HEK293 (cell line): ENCODE measurements around the gene IGFN1.

Source experiments
- SALL2 ChIP-seq: fragments of 450-650 bp; formaldehyde crosslinking; IDR thresholded peaks from 2 replicates; pipeline ENCODE4 v1.5.0; 2017; ENCODE audit warnings: missing biosample characterization, mild to moderate bottlenecking, missing genetic modification characterization, borderline replicate concordance
- SETDB1 ChIP-seq: IDR thresholded peaks from one replicate; pipeline ENCODE4 v1.6.1; 2017; ENCODE audit warnings: mild to moderate bottlenecking, low read length, moderate library complexity, mixed read lengths; ENCODE audit not compliant: insufficient read length
- YY1 ChIP-seq: fragments of 450-650 bp; formaldehyde crosslinking; IDR thresholded peaks from 2 replicates; pipeline ENCODE4 v1.5.1; 2018; ENCODE audit warnings: missing biosample characterization, missing genetic modification characterization
- ZBTB1 ChIP-seq: fragments of 450-650 bp; formaldehyde crosslinking; IDR thresholded peaks from 2 replicates; pipeline ENCODE4 v1.5.1; 2016; ENCODE audit warnings: missing biosample characterization, missing genetic modification characterization
- ZBTB20 ChIP-seq: fragments of 450-650 bp; formaldehyde crosslinking; IDR thresholded peaks from 2 replicates; pipeline ENCODE4 v1.5.1; 2016; ENCODE audit warnings: missing biosample characterization, missing genetic modification characterization
- ZBTB7A ChIP-seq: fragments of 450-650 bp; formaldehyde crosslinking; IDR thresholded peaks from 2 replicates; pipeline ENCODE4 v1.5.1; 2016; ENCODE audit warnings: low read depth, missing biosample characterization, missing genetic modification characterization
- ZNF184 ChIP-seq: fragments of 450-650 bp; IDR thresholded peaks from 2 replicates; pipeline ENCODE4 v1.5.1; 2018; ENCODE audit warnings: missing biosample characterization, mild to moderate bottlenecking, missing genetic modification characterization
- ZNF561 ChIP-seq: fragments of 450-650 bp; IDR thresholded peaks from 2 replicates; pipeline ENCODE4 v1.5.1; 2018; ENCODE audit warnings: missing biosample characterization, missing genetic modification characterization, borderline replicate concordance
- ZNF792 ChIP-seq: fragments of 450-650 bp; formaldehyde crosslinking; IDR thresholded peaks from 2 replicates; pipeline ENCODE4 v1.5.1; 2016; ENCODE audit warnings: missing biosample characterization, missing genetic modification characterization
- TF ChIP-seq, protein P1 (sequence below): fragments of 450-650 bp; formaldehyde crosslinking; IDR thresholded peaks from 2 replicates; pipeline ENCODE4 v1.5.1; 2016; ENCODE audit warnings: missing biosample characterization, missing genetic modification characterization
- TF ChIP-seq, protein P2 (sequence below): fragments of 450-650 bp; IDR thresholded peaks from 2 replicates; pipeline ENCODE4 v1.5.1; 2018; ENCODE audit warnings: missing biosample characterization, missing genetic modification characterization
- TF ChIP-seq, protein P3 (sequence below): fragments of 450-650 bp; formaldehyde crosslinking; IDR thresholded peaks from 2 replicates; pipeline ENCODE4 v1.5.1; 2016; ENCODE audit warnings: missing biosample characterization, missing genetic modification characterization
- TF ChIP-seq, protein P4 (sequence below): fragments of 450-650 bp; formaldehyde crosslinking; optimal IDR thresholded peaks from 2 replicates; pipeline ENCODE3; 2016; ENCODE audit warnings: missing biosample characterization, mild to moderate bottlenecking, missing genetic modification characterization
- TF ChIP-seq, protein P5 (sequence below): fragments of 450-650 bp; formaldehyde crosslinking; IDR thresholded peaks from 2 replicates; pipeline ENCODE4 v1.5.1; 2016; ENCODE audit warnings: missing biosample characterization, missing genetic modification characterization

DNA sequence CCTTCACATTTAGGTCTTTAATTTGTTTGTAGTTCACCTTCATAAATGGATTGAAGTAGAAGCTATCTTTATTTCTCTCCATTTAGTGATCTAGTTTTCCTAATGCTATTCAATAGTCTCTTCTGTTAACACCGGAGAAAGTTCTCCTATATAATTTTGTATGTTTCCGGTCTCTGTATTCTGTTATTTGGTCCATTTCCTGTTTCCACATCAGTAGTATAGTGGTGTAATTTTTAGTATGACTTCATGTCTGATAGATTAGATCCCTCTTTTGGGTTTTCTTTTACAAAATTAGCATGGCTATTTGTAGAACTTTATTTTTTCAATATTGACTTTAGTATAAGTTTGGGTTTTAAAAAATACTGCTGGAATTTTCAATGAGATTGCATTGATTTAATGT is 51.1 kb downstream of the IGFN1 start:
- TF ChIP-seq, protein P1, sequence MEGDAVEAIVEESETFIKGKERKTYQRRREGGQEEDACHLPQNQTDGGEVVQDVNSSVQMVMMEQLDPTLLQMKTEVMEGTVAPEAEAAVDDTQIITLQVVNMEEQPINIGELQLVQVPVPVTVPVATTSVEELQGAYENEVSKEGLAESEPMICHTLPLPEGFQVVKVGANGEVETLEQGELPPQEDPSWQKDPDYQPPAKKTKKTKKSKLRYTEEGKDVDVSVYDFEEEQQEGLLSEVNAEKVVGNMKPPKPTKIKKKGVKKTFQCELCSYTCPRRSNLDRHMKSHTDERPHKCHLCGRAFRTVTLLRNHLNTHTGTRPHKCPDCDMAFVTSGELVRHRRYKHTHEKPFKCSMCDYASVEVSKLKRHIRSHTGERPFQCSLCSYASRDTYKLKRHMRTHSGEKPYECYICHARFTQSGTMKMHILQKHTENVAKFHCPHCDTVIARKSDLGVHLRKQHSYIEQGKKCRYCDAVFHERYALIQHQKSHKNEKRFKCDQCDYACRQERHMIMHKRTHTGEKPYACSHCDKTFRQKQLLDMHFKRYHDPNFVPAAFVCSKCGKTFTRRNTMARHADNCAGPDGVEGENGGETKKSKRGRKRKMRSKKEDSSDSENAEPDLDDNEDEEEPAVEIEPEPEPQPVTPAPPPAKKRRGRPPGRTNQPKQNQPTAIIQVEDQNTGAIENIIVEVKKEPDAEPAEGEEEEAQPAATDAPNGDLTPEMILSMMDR (tag by site-specific recombination), result no peak
- TF ChIP-seq YY1 (tag by site-specific recombination) (no peak), ZBTB7A (tag by site-specific recombination) (no peak), ZNF184 (tag by site-specific recombination) (no peak), ZBTB1 (tag by site-specific recombination) (no peak), ZNF792 (tag by site-specific recombination) (no peak), SETDB1 (no peak), ZBTB20 (no peak), SALL2 (tag by site-specific recombination) (no peak), ZNF561 (no peak)
- TF ChIP-seq, protein P2, sequence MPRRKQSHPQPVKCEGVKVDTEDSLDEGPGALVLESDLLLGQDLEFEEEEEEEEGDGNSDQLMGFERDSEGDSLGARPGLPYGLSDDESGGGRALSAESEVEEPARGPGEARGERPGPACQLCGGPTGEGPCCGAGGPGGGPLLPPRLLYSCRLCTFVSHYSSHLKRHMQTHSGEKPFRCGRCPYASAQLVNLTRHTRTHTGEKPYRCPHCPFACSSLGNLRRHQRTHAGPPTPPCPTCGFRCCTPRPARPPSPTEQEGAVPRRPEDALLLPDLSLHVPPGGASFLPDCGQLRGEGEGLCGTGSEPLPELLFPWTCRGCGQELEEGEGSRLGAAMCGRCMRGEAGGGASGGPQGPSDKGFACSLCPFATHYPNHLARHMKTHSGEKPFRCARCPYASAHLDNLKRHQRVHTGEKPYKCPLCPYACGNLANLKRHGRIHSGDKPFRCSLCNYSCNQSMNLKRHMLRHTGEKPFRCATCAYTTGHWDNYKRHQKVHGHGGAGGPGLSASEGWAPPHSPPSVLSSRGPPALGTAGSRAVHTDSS (tag by site-specific recombination), result no peak
- TF ChIP-seq, protein P3, sequence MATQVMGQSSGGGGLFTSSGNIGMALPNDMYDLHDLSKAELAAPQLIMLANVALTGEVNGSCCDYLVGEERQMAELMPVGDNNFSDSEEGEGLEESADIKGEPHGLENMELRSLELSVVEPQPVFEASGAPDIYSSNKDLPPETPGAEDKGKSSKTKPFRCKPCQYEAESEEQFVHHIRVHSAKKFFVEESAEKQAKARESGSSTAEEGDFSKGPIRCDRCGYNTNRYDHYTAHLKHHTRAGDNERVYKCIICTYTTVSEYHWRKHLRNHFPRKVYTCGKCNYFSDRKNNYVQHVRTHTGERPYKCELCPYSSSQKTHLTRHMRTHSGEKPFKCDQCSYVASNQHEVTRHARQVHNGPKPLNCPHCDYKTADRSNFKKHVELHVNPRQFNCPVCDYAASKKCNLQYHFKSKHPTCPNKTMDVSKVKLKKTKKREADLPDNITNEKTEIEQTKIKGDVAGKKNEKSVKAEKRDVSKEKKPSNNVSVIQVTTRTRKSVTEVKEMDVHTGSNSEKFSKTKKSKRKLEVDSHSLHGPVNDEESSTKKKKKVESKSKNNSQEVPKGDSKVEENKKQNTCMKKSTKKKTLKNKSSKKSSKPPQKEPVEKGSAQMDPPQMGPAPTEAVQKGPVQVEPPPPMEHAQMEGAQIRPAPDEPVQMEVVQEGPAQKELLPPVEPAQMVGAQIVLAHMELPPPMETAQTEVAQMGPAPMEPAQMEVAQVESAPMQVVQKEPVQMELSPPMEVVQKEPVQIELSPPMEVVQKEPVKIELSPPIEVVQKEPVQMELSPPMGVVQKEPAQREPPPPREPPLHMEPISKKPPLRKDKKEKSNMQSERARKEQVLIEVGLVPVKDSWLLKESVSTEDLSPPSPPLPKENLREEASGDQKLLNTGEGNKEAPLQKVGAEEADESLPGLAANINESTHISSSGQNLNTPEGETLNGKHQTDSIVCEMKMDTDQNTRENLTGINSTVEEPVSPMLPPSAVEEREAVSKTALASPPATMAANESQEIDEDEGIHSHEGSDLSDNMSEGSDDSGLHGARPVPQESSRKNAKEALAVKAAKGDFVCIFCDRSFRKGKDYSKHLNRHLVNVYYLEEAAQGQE (tag by site-specific recombination), result no peak
- TF ChIP-seq, protein P4, sequence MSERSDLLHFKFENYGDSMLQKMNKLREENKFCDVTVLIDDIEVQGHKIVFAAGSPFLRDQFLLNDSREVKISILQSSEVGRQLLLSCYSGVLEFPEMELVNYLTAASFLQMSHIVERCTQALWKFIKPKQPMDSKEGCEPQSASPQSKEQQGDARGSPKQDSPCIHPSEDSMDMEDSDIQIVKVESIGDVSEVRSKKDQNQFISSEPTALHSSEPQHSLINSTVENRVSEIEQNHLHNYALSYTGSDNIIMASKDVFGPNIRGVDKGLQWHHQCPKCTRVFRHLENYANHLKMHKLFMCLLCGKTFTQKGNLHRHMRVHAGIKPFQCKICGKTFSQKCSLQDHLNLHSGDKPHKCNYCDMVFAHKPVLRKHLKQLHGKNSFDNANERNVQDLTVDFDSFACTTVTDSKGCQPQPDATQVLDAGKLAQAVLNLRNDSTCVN, result no peak
- TF ChIP-seq, protein P5, sequence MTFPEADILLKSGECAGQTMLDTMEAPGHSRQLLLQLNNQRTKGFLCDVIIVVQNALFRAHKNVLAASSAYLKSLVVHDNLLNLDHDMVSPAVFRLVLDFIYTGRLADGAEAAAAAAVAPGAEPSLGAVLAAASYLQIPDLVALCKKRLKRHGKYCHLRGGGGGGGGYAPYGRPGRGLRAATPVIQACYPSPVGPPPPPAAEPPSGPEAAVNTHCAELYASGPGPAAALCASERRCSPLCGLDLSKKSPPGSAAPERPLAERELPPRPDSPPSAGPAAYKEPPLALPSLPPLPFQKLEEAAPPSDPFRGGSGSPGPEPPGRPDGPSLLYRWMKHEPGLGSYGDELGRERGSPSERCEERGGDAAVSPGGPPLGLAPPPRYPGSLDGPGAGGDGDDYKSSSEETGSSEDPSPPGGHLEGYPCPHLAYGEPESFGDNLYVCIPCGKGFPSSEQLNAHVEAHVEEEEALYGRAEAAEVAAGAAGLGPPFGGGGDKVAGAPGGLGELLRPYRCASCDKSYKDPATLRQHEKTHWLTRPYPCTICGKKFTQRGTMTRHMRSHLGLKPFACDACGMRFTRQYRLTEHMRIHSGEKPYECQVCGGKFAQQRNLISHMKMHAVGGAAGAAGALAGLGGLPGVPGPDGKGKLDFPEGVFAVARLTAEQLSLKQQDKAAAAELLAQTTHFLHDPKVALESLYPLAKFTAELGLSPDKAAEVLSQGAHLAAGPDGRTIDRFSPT (tag by site-specific recombination), result no peak
